K562 (cell line): ENCODE data around the gene POU2AF3. TPM values are rescaled to one million over a fixed set of nuclear protein-coding genes. Genes with fewer than 3 reads are reported as not detected.
"Not testable (repeated sequence)": the region's sequence is repeated elsewhere in the genome, so short reads cannot be mapped to it uniquely, and the experiment has no call there.

Experiments used
- ATAC-seq: fragments of 200-7000 bp; cut with Tn5 transposase; 3 replicates; pipeline ENCODE4 v1.9.1; 2020; ENCODE audit warnings: moderate library complexity
- BruUV-seq: library from RNA; stranded (reverse); fragments of 400-500 nt; replicated peaks from 2 replicates; lab custom pipeline; 2021; lab: Mats Ljungman, UMichigan
- CTCF ChIA-PET: fragments of 300-600 bp; formaldehyde crosslinking; extraction: SDS; loops from one replicate; lab custom pipeline; 2021; ENCODE audit warnings: low intra/inter-chr PET ratio; lab: Yijun Ruan, JAX
- POLR2A ChIA-PET: fragments of 300-600, 350-650 bp; sonication (Branson Sonifier 250); formaldehyde crosslinking; extraction: SDS; loops from one replicate; lab custom pipeline; 2021; ENCODE audit warnings: antibody characterized with exemption, inconsistent platforms; lab: Yijun Ruan, JAX
- DNase-seq, 4 experiments: peaks; one replicate each; pipeline versions ENCODE4 v3.0.0 to v3.0.0-alpha.2; 2011 to 2018; ENCODE audit warnings: low spot score in 3 of 4, mixed read lengths in 3 of 4; ENCODE audit errors: extremely low read depth in 1 of 4
- FAIRE-seq: peaks from 2 replicates; lab custom pipeline; 2011; peaks lifted over from hg19 to GRCh38; lab: Jason Lieb, UNC
- H2AFZ ChIP-seq: 2 replicates; pipeline ENCODE4 v1.6.0; 2011; ENCODE audit warnings: low read depth, low read length, control low read depth, inconsistent platforms
- H3K27ac ChIP-seq: fragments of 200-600 bp; 3 replicates; pipeline ENCODE4 v1.8.0; 2011; ENCODE audit warnings: low read depth, mild to moderate bottlenecking, control low read depth, inconsistent platforms, low read length, moderate library complexity, mixed read lengths; ENCODE audit errors: extremely low read depth
- H3K27me3 ChIP-seq, 2 experiments: fragments of 300-600 bp in 1 of 2; 2 replicates in 1 of 2; 3 replicates in 1 of 2; pipeline versions ENCODE4 v1.6.0 to v1.8.0; 2011; ENCODE audit warnings: inconsistent platforms in 2 of 2, low read length in 2 of 2, mild to moderate bottlenecking in 1 of 2, mixed read lengths in 1 of 2, moderate library complexity in 1 of 2; ENCODE audit not compliant: control insufficient read depth in 2 of 2, insufficient read depth in 2 of 2
- H3K36me3 ChIP-seq: fragments of 300-600 bp; 3 replicates; pipeline ENCODE4 v1.8.0; 2011; ENCODE audit warnings: mild to moderate bottlenecking, low read length, inconsistent platforms; ENCODE audit not compliant: control insufficient read depth, insufficient read depth
- H3K4me1 ChIP-seq, 2 experiments: fragments of 200-600 bp in 1 of 2; replicated peaks in 1 of 2; 2 replicates in 1 of 2; 3 replicates in 1 of 2; pipeline versions ENCODE4 v1.5.1 to v1.8.0; 2011; ENCODE audit warnings: inconsistent platforms in 2 of 2, low read length in 2 of 2, mild to moderate bottlenecking in 1 of 2, mixed read lengths in 1 of 2, moderate library complexity in 1 of 2; ENCODE audit not compliant: control insufficient read depth in 2 of 2, insufficient read depth in 2 of 2
- H3K4me2 ChIP-seq: 2 replicates; pipeline ENCODE4 v1.6.1; 2011; ENCODE audit warnings: low read length, control low read depth, inconsistent platforms, mixed read lengths; ENCODE audit not compliant: insufficient read depth
- H3K4me3 ChIP-seq: fragments of 200-600 bp; sonication (generic), shearing (Covaris generic); 2 replicates; pipeline ENCODE4 v1.5.1; 2016; ENCODE audit warnings: control low read depth, inconsistent platforms
- H3K79me2 ChIP-seq: fragments of 200-600 bp; 3 replicates; pipeline ENCODE4 v1.8.0; 2011; ENCODE audit warnings: low read length, inconsistent platforms; ENCODE audit not compliant: control insufficient read depth, insufficient read depth
- H3K9ac ChIP-seq, 2 experiments: 2 replicates each; pipeline versions ENCODE4 v1.6.0 to v1.6.1; 2011; ENCODE audit warnings: low read depth in 2 of 2, low read length in 2 of 2, control low read depth in 1 of 2, inconsistent platforms in 1 of 2, mild to moderate bottlenecking in 1 of 2, mixed read lengths in 1 of 2; ENCODE audit not compliant: insufficient read depth in 1 of 2
- H3K9me1 ChIP-seq: one replicate; pipeline ENCODE4 v1.6.0; 2011; ENCODE audit warnings: inconsistent platforms, mild to moderate bottlenecking, low read length, moderate library complexity; ENCODE audit not compliant: control insufficient read depth, insufficient read depth
- H3K9me3 ChIP-seq: replicated peaks from 2 replicates; pipeline ENCODE4 v1.5.1; 2011; ENCODE audit warnings: low read depth, low read length, inconsistent platforms; ENCODE audit not compliant: control insufficient read depth, insufficient read depth
- H4K20me1 ChIP-seq: replicated peaks from 2 replicates; pipeline ENCODE4 v1.6.1; 2011; ENCODE audit warnings: low read length, inconsistent platforms, mixed read lengths; ENCODE audit not compliant: control insufficient read depth, insufficient read depth
- HDAC6 ChIP-seq: IDR thresholded peaks from 2 replicates; pipeline ENCODE4 v1.6.1; 2012; ENCODE audit warnings: low read depth, mild to moderate bottlenecking, control low read depth, inconsistent platforms, low read length, moderate library complexity
- WGBS: fragments of 100-300 bp; shearing (Covaris generic); methylation state at CpG from one replicate; pipeline ENCODE4 v1.1.6; 2016; ENCODE audit warnings: low coverage, mixed read lengths; ENCODE audit not compliant: insufficient coverage; ENCODE audit errors: missing lambda C conversion rate; 5-methylcytosine and 5-hydroxymethylcytosine counted together
- in situ Hi-C: fragments of 300-500 bp; cut with MboI; formaldehyde crosslinking; loops from 4 replicates; pipeline ENCODE4 v1.15.0; 2018; ENCODE audit warnings: inconsistent platforms, mixed read lengths
- intact Hi-C: fragments of 100-400 bp; cut with micrococcal nuclease; formaldehyde crosslinking; loops from 2 replicates; pipeline ENCODE4 v1.14.2; 2022
- polyA plus RNA-seq, 8 experiments: library from polyadenylated mRNA; depleted of rRNA in 4 of 8; stranded (reverse) in 5 of 8; unstranded in 3 of 8; fragments of >200 nt; fragmentation: Nextera tagmentation in 2 of 8; fragmentation: Illumina TruSeq in 1 of 8; extraction: Ambion mirVana in 2 of 8; extraction: Trizol in 1 of 8; gene quantifications; 2 replicates each; pipeline versions ENCODE4 v1.2.1 to v1.2.3, GENCODE V29; 2011 to 2014; ENCODE audit warnings: inconsistent platforms in 1 of 8, missing spikeins in 1 of 8
- total RNA-seq, 7 experiments: library from RNA; depleted of rRNA in 6 of 7; stranded (reverse); fragments of >200 nt in 6 of 7; fragmentation: Illumina TruSeq in 2 of 7; extraction: Trizol in 2 of 7; gene quantifications; 2 replicates each; pipeline versions ENCODE4 v1.2.1 to v1.2.3, GENCODE V29; 2011 to 2021; ENCODE audit warnings: low replicate concordance in 1 of 7
- TF ChIP-seq, protein P1 (sequence below), 3 experiments: IDR thresholded peaks in 2 of 3; conservative IDR thresholded peaks in 1 of 3; 2 replicates each; pipeline ENCODE4 v1.5.1; 2011 to 2012; ENCODE audit warnings: low read length in 3 of 3, mild to moderate bottlenecking in 3 of 3, control low read depth in 2 of 3, improper control_type of control experiment in 1 of 3, inconsistent platforms in 1 of 3, low read depth in 1 of 3, mixed read lengths in 1 of 3, moderate library complexity in 1 of 3; ENCODE audit not compliant: insufficient read depth in 2 of 3

POU2AF3 gene
- total and polyA plus RNA-seq, 9 of the 15 experiments (the other 6 are each of a cell fraction or from before 2014, with no cell fraction given): not detected

GRCh38 chr11:111268303-111268702, 30.0 kb upstream of the POU2AF3 start:
- H2AFZ ChIP-seq, BruUV-seq, CTCF ChIA-PET, H3K9me3 ChIP-seq, intact Hi-C loops, H3K27ac ChIP-seq, H4K20me1 ChIP-seq, H3K36me3 ChIP-seq, FAIRE-seq, H3K9ac ChIP-seq, in situ Hi-C loops, H3K27me3 ChIP-seq, H3K9me1 ChIP-seq, H3K4me1 ChIP-seq, H3K4me2 ChIP-seq, ATAC-seq, H3K4me3 ChIP-seq, H3K79me2 ChIP-seq, DNase-seq: not testable (repeated sequence)
- POLR2A ChIA-PET: interaction anchor here (0.7 kb wide), 1 partner anchor 86 kb away, joined by 3 read pairs; no protein-coding TSS in a partner anchor
- WGBS: 0% methylated on average over 2 of the region's 4 CpGs

DNA sequence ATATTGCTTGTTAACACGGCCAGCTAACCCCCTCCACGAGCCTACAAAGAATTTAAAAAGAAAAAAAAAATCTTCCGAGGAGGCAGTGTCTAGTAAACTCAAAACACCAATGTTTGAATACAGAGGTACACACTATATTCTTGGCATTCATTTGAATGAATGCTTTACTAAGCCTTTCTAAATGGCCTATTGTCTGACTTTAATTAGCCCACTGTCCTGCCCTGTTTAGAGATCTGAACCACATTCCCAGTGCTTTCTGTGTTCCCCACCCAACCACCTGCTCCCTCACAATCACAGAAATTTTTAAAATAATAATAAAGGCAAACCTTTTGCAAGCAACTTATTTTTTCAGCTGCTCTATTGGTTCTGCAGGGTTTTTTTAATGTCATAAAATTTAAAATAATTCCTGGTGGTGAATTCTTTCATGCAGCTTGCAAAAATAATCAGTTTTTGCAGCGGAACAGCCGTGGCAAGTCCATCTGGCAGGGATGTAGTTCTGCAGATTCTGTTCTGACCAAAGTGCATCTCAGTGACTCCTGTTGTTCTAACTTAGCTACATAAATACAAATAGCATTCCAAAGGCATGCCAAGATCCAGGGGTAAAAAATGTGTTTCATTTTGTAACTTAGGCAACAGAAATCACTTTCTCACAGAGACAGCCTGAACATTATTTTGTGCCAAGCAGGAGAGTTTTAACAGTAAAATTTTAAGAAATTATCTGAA, 29.0 kb upstream of the POU2AF3 start:
- no peak for FAIRE-seq
- H3K79me2 ChIP-seq: no peaks in the 10 kb centered on the region
- CTCF ChIA-PET: no interaction called here
- WGBS: 0% methylated on average over 5 of the region's 5 CpGs
- no peaks in the 10 kb centered on the region for H4K20me1 ChIP-seq
- no peaks in the 10 kb centered on the region for H3K4me1 ChIP-seq
- H3K27me3 ChIP-seq: no peaks in the 10 kb centered on the region
- no peak overlapping the region for H3K4me2 ChIP-seq
- TF ChIP-seq, protein P1, sequence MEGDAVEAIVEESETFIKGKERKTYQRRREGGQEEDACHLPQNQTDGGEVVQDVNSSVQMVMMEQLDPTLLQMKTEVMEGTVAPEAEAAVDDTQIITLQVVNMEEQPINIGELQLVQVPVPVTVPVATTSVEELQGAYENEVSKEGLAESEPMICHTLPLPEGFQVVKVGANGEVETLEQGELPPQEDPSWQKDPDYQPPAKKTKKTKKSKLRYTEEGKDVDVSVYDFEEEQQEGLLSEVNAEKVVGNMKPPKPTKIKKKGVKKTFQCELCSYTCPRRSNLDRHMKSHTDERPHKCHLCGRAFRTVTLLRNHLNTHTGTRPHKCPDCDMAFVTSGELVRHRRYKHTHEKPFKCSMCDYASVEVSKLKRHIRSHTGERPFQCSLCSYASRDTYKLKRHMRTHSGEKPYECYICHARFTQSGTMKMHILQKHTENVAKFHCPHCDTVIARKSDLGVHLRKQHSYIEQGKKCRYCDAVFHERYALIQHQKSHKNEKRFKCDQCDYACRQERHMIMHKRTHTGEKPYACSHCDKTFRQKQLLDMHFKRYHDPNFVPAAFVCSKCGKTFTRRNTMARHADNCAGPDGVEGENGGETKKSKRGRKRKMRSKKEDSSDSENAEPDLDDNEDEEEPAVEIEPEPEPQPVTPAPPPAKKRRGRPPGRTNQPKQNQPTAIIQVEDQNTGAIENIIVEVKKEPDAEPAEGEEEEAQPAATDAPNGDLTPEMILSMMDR (IDR thresholded peaks at IDR 0.05 in 2 of 3, conservative IDR thresholded peaks at IDR 0.05 in 1 of 3; ENCODE audit: insufficient read depth in 2 of 3, low read depth in 1 of 3, low read length in 3 of 3): no peak
- no peak for TF ChIP-seq HDAC6
- DNase-seq: no peak
- no peaks in the 10 kb centered on the region for H3K9me3 ChIP-seq
- H3K9ac ChIP-seq: no peak overlapping the region
- no peak overlapping the region for H3K4me3 ChIP-seq
- intact Hi-C loops: no loop called here
- no peaks in the 10 kb centered on the region for H3K9me1 ChIP-seq
- no peak for ATAC-seq
- H2AFZ ChIP-seq: no peak overlapping the region
- no peaks in the 10 kb centered on the region for H3K36me3 ChIP-seq
- no peak overlapping the region for H3K27ac ChIP-seq
- no TSS peak for BruUV-seq
- in situ Hi-C loops: no loop called here
- POLR2A ChIA-PET: interaction anchor here (0.7 kb wide), 1 partner anchor 8 kb away, joined by 3 read pairs; no protein-coding TSS in a partner anchor
